Activated T-cell treated with anti-CD3 and anti-CD28 coated beads, Interleukin-2, amount 50 U/mL, for 1 hour (primary cell): ENCODE data around the gene COL18A1.

ENCODE experiments used
- DNase-seq: peaks from one replicate; pipeline ENCODE4 v3.0.0-alpha.2; 2020

COL18A1 gene

DNA sequence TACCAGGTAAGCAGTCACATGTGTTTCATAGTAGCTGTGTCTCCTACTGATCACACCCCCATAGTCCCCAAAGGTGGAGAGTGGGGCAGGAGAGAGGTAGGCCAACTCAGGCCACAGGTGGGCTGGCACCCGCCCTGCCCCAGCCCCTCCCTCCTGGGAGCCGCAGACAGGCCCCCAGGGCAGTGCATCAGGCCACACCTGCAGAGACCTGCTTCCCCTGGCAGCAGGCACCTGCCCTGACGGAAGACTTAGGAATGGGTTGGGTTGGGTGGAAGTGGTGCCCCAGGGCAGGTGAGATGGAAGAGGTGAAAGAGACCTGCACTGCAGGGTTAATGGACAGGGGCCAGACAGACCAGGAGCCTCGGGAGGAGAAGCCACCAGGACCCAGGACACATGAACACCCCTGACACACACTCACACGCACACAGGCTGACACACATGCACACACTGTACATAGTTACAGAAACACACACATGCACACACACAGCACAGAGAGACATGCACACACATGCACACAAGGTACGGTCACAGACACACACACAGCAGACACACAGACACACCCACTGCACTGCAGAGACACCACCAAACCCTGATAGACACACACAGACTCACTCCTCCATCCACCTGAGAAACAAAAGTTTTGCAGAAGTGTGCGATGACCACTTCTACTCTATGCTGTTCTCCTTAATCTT, 1.7 kb upstream of the COL18A1 start:
- DNase-seq = no peak

DNA sequence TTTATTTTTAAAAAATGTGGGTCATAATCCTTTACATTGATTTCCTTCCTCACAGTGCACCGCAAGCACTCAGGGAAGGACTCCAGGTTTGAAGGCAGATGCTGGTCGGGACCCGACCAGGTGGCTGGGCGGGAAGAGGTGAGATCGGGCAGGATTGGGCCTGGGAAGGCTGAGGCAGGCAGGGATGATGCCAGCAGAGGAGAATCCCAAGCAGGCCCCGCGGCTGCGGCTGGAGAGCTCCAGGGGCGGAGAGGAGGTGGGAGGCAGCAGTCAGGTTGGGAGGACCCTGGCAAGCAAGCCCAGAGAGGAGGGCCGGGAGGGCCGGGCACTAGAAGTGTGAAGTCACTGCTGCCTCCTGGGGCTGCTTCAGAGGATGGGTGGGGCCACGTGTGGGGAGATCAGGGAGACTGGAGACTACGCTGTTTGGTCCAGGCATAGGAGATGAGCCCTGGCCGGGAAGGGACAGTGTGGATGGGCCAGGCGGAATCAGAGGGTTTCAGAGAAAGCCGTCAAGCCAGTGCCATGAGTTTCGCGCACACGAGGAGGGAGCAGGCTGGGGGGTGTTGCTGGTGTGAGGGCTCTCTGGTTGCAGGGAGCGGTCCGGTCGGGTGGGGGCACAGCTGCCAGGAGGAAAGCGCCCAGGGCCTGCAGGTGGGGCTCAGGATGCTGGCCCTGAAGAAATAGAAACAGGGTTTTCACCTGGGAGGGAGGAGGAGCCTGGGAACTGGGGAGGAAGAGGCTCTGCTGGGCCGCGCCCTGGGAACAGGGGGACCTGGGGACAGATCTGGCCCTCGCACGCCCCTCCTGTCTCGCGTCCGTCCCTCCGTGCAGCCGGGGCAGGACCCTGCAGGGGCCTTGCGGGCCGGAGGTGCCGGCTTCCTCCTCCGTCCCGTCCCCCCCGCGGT, 888 bp upstream of the COL18A1 start:
- DNase-seq = no peak

DNA sequence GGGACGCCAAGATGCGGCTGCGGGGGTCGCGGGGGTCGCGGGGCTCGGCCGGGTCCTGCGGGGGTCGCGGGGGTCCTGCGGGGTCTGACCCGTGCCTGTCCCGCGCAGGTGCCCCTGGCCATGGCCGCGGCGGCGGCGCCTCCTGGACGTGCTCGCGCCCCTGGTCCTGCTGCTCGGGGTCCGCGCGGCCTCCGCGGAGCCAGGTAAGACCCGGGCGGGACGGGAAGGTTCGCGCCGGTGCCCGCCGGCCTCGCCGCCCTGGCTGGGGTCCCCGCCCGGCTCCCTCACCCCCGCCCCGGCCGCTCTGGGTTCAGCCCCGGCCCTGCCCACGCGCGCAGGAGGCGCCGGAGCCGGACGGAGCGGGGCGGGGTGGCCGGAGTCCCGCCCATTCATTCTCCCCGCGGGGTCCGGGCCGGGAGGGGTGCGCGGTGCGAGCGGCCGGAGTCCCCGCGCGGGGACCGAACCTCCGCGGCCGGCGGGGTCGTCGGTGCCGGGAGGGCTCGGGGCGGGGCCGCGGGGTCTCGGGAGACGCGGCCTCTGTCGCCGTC, 380 bp downstream of the COL18A1 start:
- DNase-seq = no peak

DNA sequence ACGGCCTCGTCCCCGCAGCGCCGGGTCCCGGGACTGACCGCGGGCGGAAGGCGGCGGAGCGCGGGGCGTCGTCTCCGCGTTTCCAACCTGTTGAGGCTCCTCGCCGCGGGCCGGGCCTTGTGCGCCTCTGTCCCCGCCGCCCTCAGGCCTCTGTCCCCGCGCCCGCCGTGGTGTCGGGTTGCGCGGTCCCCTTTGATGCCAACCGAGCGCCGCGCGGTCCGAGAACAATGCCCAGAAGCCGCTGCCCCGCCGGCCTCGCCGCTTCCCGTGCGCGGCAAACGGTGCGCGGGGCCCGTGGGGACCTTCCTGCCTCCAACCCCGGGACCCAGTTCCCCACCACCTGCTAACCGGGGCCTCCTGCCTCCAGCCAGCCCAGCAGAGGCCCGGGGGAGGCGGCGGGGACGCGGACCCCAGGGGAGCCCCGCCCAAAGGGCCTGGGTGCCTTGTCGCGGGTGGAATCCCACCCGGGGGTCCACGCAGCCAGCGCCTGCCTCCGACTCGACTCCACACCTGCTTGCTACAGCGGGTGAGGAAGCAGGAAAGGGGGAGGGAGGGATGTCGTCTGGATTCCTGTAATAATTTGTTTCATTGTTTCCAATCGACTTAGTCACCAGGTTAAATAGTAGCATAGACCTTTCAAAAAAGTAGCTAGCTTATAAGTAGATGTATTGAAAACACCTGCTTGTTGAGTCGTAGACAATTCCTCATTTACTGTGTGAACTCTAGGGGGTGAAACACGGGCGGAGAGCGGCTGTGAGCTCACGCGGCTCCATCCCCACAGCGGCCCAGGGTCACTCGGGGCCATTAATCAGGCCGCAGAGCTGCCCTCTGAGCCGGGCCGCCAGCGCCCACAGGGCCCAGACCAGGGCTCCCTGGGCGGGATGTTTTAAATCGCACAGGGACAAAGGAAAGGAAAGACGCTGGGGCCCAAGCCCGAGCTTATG, 1.1 kb downstream of the COL18A1 start:
- DNase-seq = peak; percentile 25

DNA sequence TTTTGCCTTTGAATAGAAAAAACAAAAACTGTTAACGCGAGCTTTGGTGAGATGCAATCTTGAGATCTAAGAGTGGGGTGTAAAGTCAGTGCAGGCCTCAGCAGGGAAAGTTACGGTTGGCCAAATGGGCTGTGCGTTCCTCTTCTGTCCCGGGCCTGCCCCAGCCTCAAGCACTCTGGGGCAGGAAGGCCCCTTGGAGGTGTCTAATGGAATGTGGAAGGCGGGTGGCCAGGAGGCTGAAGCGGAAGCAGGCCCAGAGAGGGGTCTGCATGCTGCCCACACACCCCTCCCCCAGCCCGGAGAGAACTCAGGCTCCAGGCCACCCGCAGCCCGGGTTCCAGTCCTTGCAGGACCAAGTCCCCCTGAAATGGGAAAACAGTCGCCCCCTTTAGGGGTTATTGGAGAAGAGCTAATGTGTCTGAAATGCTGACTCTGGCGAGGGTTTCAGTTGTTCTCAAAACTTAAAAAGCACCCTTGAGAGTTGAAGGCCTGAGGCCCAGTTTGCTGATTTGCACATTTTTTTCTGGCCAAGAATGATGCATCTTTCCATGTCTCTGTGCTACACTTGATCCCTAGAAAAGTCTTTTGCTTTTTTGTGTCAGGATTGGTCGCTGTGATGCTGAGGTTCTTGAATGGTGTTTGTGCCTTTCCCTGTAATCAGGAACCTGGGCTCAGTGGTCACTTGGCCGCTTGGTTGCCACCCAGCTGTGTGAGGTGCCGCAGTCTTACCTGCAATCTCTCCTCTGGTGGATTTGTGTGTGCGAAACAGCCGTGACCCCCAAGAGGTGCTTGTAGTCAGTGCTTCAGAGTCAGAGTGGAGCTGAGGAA, 2.0 kb downstream of the COL18A1 start:
- no peak for DNase-seq

DNA sequence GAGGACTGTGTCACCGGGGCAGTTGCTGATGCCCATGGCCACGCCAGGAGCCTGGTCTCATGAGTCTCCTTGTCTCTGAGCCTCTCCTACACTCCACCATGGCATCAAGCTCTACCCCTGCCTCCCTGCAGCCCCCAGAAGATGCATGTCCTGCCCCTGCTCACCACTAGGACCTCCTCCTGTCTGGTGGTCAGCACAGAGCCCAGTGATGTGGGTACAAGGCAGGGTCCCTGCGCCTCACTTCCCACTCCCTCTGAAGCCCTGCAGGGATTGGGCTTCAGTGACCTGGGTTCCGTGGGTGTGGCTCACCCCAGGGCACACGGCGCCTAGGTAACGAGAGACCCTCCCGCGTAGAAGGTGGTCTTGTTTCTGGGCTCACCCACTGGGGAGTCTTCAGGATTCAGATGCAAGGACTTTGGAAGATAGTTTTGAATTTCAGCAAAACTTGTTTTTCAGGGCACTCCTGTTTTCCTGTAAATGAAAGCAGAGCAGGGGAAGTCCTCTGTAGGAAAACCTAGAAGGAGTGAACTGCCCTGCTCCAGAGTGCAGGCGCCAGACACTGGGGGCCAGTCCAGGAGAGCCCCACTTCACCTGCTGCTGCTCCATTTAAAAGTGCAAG, 2.8 kb downstream of the COL18A1 start:
- no peak for DNase-seq

DNA sequence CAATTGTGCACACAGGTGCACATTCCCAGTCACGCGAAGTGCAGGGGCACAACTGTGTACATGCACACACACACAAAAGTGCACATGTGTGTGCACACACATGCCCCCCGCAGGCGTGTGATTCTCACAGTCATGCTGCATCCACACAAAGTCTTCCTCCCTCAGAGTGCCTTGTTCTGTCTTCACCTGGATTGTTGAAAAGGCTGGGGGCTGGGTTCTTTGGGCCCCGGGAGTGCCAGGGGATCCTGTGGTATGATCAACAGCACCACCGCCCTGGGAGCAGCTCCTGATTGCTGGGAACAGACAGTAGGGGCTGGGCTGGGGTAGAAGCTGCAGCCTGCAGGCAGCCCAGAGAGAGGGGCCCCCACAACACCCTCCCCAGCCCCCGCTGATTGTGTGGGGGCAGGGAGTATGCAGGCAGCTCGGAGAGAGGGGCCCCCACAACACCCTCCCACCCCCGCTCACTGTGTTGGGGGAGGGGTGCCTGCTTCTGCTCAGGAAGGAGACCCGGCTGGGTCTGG, 3.4 kb downstream of the COL18A1 start:
- no peak for DNase-seq

DNA sequence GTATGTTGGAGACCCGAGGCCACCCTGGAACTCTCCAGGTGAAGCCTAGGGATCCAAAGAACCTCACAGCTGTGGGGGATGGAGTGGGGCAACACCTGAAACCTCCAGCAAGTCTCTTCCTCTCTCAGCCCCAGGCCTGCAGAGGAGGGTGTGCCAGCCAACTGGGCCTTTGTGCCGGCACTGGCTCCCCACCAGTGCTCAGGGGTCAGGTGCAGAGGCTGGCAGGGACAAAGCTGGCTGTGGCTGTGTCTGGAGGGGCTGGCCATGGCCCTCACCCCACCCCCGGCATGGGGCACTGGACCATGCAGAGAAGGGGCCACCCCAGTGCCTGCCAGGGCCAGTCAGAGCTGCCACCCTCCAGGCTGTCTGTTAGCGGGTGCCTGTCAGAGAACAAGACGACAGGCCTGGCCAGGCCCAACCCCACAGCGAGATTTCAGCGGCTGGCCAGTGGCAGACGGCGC, 3.9 kb downstream of the COL18A1 start:
- DNase-seq = no peak

DNA sequence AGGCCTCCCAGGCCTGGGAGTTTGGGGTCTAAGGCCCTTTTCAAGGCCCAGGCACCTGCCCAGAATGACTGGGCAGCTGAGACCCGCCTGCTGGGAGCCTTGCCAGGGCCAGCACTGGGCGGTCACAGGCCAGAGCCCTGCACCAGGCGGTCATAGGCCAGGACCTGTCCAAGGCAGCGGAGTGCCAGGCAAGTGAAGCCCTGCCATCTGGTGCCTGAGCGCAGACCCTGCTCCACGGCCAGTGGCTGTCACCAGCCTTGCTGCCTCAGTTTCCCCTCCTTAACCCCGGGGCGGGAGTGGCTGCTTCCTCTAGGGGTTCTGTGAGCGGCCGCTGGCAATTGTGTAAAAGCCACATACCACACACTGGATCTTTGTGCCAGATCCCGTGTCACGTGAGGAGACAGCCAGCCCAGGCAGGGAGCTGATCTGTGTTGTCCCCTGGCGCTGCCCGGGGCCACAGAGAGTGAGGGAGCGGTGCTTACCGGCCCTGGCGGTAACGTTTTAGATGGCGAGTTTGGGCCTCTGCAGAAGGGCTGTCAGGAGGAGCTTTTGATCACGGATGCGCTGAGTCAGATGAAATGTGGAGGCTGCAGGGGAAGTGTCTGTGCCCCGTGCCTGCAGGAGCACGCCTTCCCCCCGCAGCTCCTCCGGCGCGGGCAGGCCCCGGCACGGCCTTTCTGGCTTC, 4.6 kb downstream of the COL18A1 start:
- DNase-seq = no peak

DNA sequence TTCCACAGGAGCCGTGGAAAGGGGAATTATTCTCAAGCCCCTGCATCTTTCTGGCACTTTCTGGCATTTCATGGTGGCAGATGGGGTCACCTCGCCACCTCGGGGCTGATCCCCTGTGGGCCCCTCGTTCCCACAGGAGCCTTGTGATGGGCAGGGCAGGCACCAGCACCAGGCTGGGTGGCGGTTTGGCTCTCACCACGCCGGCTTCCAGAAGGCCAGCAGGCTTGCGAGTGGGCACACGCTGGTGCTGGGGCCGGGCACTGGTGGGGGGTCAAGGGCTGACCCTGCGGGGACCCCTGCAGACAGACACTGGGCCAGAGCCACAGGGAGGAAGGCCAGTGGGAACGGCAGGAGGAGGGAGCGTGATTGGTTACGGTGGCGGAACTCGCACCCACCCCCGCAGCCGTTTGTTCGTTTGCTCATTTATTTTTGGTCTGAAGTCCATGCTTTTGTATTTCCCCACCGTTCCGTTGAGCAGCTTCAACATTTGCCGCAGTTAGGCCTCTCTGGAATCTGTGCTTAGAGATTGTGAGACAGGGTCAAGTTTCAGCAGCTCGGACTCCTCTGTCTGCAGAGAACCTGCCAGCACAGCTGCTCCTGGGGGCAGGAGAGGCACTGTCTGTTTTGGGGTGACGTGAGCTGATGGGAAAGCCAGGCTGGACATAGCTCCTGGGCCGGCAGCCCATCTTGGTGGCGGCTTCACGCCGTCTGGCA, 5.3 kb downstream of the COL18A1 start:
- no peak for DNase-seq

DNA sequence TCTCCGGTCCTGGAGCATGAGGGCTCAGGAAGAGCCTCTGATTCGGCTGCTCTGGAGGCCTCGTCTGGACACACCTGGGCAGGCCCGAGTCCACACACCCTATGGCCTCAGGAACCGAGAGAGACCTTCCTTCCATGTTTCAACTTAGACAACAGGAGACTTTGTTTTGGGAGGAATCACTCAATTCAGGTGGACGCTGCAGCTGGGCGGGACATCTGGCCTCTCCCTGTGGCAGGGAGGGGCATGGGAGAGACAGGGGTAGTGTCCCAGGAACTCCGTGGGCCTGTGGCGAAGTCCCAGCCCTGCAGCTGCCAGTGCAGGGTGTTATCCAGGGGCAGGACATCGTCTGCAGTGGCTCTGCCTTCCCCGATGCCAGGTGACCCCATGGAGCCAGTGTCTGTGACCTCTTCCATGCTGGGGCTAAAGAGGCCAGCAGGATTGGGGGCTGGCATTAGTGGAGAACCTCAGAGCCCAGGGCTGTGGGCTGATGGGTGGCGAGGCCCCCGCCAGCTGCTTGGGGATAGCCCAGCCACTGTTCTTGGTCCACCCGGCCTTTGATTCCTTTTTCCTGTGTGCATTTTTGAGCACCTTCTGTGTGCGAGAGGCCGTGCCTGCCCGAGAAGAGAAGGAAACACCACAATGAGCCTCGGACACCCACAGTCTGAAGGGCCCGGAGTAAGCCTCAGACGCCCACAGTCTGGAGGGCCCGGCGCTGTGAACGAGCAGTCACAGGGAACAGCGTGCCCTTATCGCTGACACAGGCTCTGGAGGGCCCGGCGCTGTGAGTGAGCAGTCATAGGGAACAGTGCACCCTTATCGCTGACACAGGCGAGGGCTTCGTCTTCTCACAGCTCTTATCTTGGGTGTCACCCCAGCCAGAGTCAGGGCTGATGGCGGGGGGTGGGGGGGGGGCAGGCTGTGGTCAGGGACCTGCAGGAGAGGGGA, 6.2 kb downstream of the COL18A1 start:
- no peak for DNase-seq

DNA sequence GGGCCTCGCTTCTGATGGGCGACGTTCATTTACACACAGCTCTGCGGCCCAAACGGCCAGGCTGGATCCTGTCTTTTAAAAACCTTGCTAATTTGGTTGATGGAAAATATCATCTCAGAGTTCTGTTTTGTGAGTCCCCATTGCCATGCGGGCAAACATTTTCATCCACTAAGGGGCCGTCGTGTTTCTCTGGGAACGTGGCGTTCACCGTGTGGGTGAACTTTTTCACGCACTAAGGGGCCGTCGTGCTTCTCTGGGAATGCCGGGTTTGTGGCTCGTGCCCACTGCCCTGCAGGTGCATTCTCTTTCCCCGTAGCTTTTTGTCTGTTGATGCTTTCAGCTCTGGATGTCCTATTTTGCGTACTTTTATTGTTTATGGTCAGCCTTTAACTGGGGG, 6.8 kb downstream of the COL18A1 start:
- DNase-seq = no peak

DNA sequence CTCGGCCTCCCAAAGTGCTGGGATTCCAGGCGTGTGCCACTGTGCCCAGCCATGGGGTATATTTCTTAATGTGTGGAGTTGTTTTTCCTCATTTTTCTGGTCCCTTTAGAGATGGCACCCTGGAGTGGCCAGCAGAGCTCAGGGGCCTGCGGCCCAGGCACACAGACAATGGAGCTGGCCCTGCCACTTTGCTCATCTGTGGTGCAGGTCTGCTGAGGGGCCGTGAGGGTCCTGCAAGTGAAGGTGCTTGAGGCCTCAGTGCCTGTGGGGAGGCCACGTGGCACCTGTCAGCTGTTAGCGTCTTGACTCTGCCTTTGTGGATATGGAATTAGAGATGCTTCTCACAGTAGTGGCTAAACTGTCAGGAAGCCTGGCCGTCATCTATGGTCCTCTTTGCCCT, 7.5 kb downstream of the COL18A1 start:
- no peak for DNase-seq

DNA sequence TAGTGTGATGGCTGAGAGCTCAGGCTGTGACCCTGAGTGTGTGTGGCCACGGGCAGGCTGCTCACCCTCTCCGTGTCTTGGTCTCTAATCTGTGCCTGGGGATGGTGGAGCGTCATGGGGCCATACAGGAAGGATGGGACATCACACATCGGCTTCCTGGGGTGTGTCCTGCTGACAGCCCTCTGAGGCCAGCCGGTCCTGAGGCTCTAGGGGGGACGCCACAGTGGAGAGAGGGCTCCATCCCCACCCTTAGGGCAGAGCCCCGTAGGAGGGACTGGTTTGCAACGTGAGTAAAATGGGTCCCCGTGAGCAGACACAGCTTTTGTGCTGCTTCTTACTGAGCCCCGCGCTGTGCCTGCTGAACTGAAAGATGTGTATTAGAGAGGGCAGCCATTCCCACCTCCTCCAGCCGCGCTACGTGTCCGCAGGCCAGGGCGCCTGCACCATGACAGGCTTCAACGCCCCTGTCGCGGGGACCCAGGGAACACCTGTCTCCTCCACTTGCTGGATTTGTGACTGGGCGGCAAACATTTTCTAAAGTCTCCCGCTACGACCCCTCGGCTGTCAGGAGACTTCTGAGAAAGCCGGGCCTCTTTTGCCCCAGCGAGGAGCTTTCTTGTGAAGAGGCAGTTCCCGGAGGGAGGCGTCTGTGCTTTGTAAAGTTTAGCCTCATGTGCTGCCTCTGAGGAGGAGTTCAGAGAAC, 8.1 kb downstream of the COL18A1 start:
- no peak for DNase-seq

DNA sequence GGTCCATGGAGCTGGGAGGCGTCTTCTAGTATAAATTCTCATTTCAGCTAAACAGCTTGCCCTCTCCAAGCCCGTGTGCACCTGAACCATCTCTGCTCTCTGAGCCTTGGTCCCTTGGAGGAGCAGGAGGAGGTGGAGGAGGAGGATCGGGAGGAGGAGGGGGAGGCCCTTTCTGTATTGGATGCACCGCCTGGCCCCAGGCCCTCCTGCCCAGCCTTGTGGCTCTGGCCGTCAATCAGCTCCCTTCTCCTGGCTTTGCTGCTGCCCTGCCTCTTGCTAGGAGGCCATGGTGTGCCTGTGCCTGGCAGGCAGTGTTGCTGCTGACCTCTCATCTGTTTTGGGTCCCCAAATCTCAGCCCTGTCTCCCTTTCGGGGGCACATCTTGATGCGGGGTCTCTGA, 9.0 kb downstream of the COL18A1 start:
- DNase-seq = no peak

DNA sequence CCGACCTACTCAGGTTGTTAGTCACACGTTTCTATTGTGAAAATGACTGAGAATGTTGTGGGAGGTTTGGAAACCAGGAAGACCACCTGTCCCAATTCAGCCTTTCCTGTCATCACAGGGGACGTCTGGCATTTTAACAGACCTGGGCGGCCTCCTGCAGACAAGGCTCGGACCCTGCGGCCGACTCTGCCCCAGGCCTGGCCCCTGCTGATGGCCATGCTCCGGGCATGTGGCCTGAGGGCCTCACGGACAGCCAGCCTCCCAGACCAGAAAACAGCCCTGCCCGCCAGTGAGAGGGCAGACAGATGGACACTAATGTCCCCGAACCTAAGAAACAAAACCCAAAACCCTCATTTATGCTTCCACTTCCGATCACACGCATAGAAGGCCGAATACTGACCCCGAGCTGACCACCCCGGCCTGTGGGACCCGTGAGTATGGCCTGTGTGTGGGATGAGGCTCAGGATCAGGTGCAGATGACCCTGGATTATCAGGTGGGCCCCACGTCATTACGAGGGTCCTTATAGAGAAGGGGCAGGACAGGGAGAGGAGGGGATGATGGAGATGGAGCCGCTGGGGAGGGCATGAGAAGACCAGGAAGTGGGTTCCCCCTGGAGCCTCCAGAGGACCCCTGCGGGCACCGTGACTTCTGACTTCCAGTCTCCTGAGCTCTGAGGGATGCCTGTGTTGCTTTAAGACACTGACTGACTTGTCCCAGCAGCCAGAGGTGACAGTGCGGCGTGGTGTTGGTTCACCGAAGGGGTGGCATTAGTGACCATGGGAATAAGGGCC, 9.6 kb downstream of the COL18A1 start:
- no peak for DNase-seq
